HepG2 (cell line): Measurements from ENCODE around the gene NDST1. TPM values are rescaled to one million over a fixed set of nuclear protein-coding genes. Genes with fewer than 3 reads are reported as not detected.

Experiments
- CREB1 ChIP-seq, 2 experiments: fragments of 450-650 bp in 1 of 2; IDR thresholded peaks; 2 replicates each; pipeline ENCODE4 v1.6.1; 2016 to 2017; ENCODE audit warnings: control low read depth in 1 of 2, mild to moderate bottlenecking in 1 of 2, missing compliant biosample characterization in 1 of 2, missing genetic modification characterization in 1 of 2
- ERF ChIP-seq: IDR thresholded peaks from 2 replicates; pipeline ENCODE4 v1.6.1; 2018; ENCODE audit warnings: missing biosample characterization, missing genetic modification reagents
- ETV6 ChIP-seq: sonication (generic); formaldehyde crosslinking; conservative IDR thresholded peaks from 2 replicates; pipeline ENCODE4 v1.4.0; 2020; ENCODE audit warnings: missing genetic modification reagents
- KAT2B ChIP-seq: fragments of 150-350 bp; IDR thresholded peaks from 2 replicates; pipeline ENCODE4 v1.6.1; 2014; ENCODE audit warnings: low read depth, low read length, borderline replicate concordance
- MED1 ChIP-seq: sonication (generic); formaldehyde crosslinking; IDR thresholded peaks from 2 replicates; pipeline ENCODE4 v1.4.0; 2020; ENCODE audit warnings: missing genetic modification reagents
- MTF1 ChIP-seq: sonication (generic); formaldehyde crosslinking; IDR thresholded peaks from 2 replicates; pipeline ENCODE4 v1.5.0; 2020; ENCODE audit warnings: missing genetic modification reagents
- NR2C2 ChIP-seq: sonication (generic); formaldehyde crosslinking; IDR thresholded peaks from 2 replicates; pipeline ENCODE4 v1.4.0; 2020; ENCODE audit warnings: missing genetic modification reagents, mild to moderate bottlenecking, moderate library complexity, borderline replicate concordance
- U2AF2 ChIP-seq: fragments of 200-400 bp; formaldehyde crosslinking; IDR thresholded peaks from 2 replicates; pipeline ENCODE4 v1.6.1; 2017; ENCODE audit warnings: low read depth, mild to moderate bottlenecking, low read length
- XRCC5 ChIP-seq: fragments of 200-400 bp; formaldehyde crosslinking; optimal IDR thresholded peaks from 2 replicates; pipeline ENCODE3; 2017; ENCODE audit warnings: mild to moderate bottlenecking, low read length
- ZNF383 ChIP-seq: sonication (generic); formaldehyde crosslinking; IDR thresholded peaks from 2 replicates; pipeline ENCODE4 v1.4.0; 2020; ENCODE audit warnings: missing genetic modification reagents, mild to moderate bottlenecking, borderline replicate concordance
- ZNF644 ChIP-seq: IDR thresholded peaks from 2 replicates; pipeline ENCODE4 v1.6.1; 2016; ENCODE audit warnings: low read depth
- polyA plus RNA-seq, 8 experiments: library from polyadenylated mRNA; depleted of rRNA in 3 of 8; stranded (reverse) in 7 of 8; unstranded in 1 of 8; fragments of >200 nt; fragmentation: Illumina TruSeq in 4 of 8; extraction: Trizol in 4 of 8; gene quantifications; 2 replicates each; pipeline versions ENCODE4 v1.2.1 to v1.2.3, GENCODE V29; 2011 to 2016; ENCODE audit warnings: low read depth in 4 of 8, missing spikeins in 1 of 8, mixed read lengths in 1 of 8; ENCODE audit not compliant: insufficient read depth in 1 of 8
- total RNA-seq, 5 experiments: library from RNA; depleted of rRNA; stranded (reverse); fragments of >200 nt; fragmentation: Illumina TruSeq; extraction: Trizol; gene quantifications; 2 replicates each; pipeline ENCODE4 v1.2.3, GENCODE V29; 2016; ENCODE audit warnings: low read depth in 1 of 5
- TF ChIP-seq, protein P1 (sequence below): sonication (generic); formaldehyde crosslinking; IDR thresholded peaks from 2 replicates; pipeline ENCODE4 v1.9.0; 2021; ENCODE audit warnings: missing genetic modification reagents, mild to moderate bottlenecking, borderline replicate concordance
- TF ChIP-seq, protein P2 (sequence below): IDR thresholded peaks from 2 replicates; pipeline ENCODE4 v1.6.1; 2018; ENCODE audit warnings: missing genetic modification reagents, mild to moderate bottlenecking, missing compliant biosample characterization
- TF ChIP-seq, protein P3 (sequence below): sonication (generic); formaldehyde crosslinking; IDR thresholded peaks from 2 replicates; pipeline ENCODE4 v1.8.1; 2023; ENCODE audit warnings: mild to moderate bottlenecking, moderate library complexity, missing genetic modification reagents
- TF ChIP-seq, protein P4 (sequence below): sonication (generic); formaldehyde crosslinking; IDR thresholded peaks from 2 replicates; pipeline ENCODE4 v1.9.0; 2021; ENCODE audit warnings: missing genetic modification reagents, borderline replicate concordance
- TF ChIP-seq, protein P5 (sequence below): sonication (generic); formaldehyde crosslinking; IDR thresholded peaks from 2 replicates; pipeline ENCODE4 v1.8.1; 2023; ENCODE audit warnings: mild to moderate bottlenecking, missing genetic modification reagents

NDST1 gene
- total and polyA plus RNA-seq, 2 of the 13 experiments (the other 11 are each of a cell fraction or from before 2014, with no cell fraction given), result 23.8 to 26.2 TPM

DNA sequence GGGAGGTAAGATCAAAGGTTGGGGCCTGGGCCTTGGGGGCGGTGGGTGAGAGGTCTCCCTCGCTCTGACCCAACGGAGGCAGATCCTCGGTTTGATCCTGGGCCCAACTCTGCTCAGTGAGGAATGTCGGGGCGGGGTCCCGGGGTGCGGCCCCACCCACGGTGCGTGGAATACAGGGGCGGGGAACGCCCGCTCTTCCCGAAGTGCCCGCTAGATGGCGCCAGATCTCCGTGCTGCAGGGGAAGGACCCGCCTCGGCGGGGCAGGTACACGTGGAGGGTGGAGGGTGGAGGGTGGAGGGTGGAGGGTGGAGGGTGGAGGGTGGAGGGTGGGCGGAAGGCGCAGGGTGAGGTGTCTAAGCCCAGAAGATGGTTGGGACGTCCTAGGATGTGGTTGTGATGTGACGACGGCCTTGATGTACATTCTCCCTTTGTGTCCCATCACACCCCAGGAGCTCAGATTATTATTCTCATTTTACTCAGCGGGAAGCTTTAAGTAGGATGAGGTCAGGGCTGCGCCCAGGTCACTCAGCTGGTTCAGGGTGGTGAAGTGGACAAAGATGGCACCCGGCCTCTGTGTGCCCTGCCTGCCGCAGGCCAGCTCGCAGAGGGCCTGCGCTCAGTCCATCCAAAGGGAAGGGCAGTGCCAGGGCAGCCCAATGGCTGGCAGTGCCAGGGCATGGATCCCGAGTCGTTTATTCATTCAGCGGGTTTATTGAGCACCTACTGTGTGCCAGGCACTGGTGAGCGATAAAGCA, 49.0 kb upstream of the NDST1 start (continued):
- no peak for TF ChIP-seq KAT2B
- TF ChIP-seq ZNF644, result no peak
- TF ChIP-seq, protein P1, sequence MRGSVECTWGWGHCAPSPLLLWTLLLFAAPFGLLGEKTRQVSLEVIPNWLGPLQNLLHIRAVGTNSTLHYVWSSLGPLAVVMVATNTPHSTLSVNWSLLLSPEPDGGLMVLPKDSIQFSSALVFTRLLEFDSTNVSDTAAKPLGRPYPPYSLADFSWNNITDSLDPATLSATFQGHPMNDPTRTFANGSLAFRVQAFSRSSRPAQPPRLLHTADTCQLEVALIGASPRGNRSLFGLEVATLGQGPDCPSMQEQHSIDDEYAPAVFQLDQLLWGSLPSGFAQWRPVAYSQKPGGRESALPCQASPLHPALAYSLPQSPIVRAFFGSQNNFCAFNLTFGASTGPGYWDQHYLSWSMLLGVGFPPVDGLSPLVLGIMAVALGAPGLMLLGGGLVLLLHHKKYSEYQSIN (CRISPR knock-in tag), result no peak
- TF ChIP-seq, protein P2, sequence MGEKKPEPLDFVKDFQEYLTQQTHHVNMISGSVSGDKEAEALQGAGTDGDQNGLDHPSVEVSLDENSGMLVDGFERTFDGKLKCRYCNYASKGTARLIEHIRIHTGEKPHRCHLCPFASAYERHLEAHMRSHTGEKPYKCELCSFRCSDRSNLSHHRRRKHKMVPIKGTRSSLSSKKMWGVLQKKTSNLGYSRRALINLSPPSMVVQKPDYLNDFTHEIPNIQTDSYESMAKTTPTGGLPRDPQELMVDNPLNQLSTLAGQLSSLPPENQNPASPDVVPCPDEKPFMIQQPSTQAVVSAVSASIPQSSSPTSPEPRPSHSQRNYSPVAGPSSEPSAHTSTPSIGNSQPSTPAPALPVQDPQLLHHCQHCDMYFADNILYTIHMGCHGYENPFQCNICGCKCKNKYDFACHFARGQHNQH (CRISPR knock-in tag), result peak; percentile 24; the same call in 1 of the 2 replicates
- TF ChIP-seq ETV6 (CRISPR knock-in tag), result no peak
- TF ChIP-seq, protein P3, sequence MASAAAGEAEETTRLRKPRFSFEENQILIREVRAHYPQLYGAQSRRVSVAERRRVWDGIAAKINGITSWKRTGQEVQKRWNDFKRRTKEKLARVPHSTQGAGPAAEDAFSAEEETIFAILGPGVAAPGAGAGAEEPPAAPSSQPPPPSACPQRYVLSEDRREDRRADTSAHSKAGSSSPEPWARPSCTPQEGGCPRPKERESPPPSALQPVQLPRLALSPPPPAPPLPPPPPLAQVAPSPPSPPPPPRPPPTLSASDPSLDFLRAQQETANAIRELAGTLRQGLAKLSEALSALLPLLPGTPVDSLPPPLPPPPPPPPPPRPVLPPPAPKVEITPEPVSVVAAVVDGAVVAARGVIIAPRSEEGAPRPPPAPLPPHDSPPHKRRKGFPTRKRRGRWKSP (CRISPR knock-in tag), result no peak
- TF ChIP-seq MTF1 (CRISPR knock-in tag), result no peak
- TF ChIP-seq U2AF2, result no peak
- TF ChIP-seq ZNF383 (CRISPR knock-in tag), result no peak
- TF ChIP-seq, protein P4, sequence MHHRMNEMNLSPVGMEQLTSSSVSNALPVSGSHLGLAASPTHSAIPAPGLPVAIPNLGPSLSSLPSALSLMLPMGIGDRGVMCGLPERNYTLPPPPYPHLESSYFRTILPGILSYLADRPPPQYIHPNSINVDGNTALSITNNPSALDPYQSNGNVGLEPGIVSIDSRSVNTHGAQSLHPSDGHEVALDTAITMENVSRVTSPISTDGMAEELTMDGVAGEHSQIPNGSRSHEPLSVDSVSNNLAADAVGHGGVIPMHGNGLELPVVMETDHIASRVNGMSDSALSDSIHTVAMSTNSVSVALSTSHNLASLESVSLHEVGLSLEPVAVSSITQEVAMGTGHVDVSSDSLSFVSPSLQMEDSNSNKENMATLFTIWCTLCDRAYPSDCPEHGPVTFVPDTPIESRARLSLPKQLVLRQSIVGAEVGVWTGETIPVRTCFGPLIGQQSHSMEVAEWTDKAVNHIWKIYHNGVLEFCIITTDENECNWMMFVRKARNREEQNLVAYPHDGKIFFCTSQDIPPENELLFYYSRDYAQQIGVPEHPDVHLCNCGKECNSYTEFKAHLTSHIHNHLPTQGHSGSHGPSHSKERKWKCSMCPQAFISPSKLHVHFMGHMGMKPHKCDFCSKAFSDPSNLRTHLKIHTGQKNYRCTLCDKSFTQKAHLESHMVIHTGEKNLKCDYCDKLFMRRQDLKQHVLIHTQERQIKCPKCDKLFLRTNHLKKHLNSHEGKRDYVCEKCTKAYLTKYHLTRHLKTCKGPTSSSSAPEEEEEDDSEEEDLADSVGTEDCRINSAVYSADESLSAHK (CRISPR knock-in tag), result no peak
- no peak for TF ChIP-seq XRCC5
- 0 out of 2 replicates have a peak, but pooled peaks have one; percentile 43 for TF ChIP-seq ERF (CRISPR knock-in tag)
- TF ChIP-seq NR2C2 (CRISPR knock-in tag), result no peak
- no peak for TF ChIP-seq MED1
- TF ChIP-seq, protein P5, sequence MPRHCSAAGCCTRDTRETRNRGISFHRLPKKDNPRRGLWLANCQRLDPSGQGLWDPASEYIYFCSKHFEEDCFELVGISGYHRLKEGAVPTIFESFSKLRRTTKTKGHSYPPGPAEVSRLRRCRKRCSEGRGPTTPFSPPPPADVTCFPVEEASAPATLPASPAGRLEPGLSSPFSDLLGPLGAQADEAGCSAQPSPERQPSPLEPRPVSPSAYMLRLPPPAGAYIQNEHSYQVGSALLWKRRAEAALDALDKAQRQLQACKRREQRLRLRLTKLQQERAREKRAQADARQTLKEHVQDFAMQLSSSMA (CRISPR knock-in tag), result no peak
- TF ChIP-seq CREB1 (IDR thresholded peaks at IDR 0.05), result no peak
- no peak for TF ChIP-seq CREB1 (CRISPR knock-in tag; IDR thresholded peaks at IDR 0.05)
- TF ChIP-seq, all 625 proteins: peak for 67
